Measurements from ENCODE around the gene RPS3A. TPM values are rescaled to one million over a fixed set of nuclear protein-coding genes. Genes with fewer than 3 reads are reported as not detected.

RPS3A gene
- polyA plus RNA-seq, 1 donor from 2014 or later: 4,982 TPM

DNA sequence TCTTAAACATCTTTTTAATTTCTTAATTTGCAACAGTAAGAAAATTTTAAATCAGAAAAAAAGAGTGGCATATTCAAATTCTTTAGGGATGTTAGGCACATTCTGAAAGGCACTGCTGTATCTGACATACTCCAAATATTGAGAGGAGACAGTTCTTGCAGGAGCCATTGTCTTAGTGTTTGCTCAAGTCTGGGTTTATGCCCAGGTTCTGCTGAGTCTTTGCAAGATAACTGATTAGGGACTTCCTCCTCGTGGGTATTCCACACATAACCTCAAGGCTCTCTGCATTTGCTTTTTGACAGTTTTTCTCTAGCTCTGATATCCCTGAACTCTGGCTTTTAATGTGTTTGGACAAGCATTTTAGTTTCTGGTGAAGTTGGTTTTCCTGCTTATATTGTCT, 52.6 kb downstream of the RPS3A start:
- H3F3A ChIP-seq (ENCODE audit: insufficient read depth, low read length, poor library complexity, severe bottlenecking): no peaks in the 10 kb centered on the region
- no peaks in the 10 kb centered on the region for H3K36me3 ChIP-seq (ENCODE audit: insufficient read depth, low read length)
- no peaks in the 10 kb centered on the region for H3K27me3 ChIP-seq (ENCODE audit: insufficient read depth, low read depth, low read length)
- no peak overlapping the region for H2AFZ ChIP-seq (ENCODE audit: low read depth, low read length)
- no peaks in the 10 kb centered on the region for H3K79me2 ChIP-seq (replicated peaks; ENCODE audit: insufficient read depth, low read length)
- TF ChIP-seq EZH2 (IDR thresholded peaks at IDR 0.05; ENCODE audit: borderline replicate concordance, insufficient read depth, low read length, poor library complexity, severe bottlenecking): no peak
- TF ChIP-seq SMC3 (conservative IDR thresholded peaks at IDR 0.05; ENCODE audit: poor library complexity): no peak
- TF ChIP-seq EP300 (conservative IDR thresholded peaks at IDR 0.05; ENCODE audit: poor library complexity, severe bottlenecking): no peak
- no peak for TF ChIP-seq POLR2AphosphoS5 (IDR thresholded peaks at IDR 0.05)
- TF ChIP-seq, protein P1, sequence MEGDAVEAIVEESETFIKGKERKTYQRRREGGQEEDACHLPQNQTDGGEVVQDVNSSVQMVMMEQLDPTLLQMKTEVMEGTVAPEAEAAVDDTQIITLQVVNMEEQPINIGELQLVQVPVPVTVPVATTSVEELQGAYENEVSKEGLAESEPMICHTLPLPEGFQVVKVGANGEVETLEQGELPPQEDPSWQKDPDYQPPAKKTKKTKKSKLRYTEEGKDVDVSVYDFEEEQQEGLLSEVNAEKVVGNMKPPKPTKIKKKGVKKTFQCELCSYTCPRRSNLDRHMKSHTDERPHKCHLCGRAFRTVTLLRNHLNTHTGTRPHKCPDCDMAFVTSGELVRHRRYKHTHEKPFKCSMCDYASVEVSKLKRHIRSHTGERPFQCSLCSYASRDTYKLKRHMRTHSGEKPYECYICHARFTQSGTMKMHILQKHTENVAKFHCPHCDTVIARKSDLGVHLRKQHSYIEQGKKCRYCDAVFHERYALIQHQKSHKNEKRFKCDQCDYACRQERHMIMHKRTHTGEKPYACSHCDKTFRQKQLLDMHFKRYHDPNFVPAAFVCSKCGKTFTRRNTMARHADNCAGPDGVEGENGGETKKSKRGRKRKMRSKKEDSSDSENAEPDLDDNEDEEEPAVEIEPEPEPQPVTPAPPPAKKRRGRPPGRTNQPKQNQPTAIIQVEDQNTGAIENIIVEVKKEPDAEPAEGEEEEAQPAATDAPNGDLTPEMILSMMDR (IDR thresholded peaks at IDR 0.05; ENCODE audit: poor library complexity, severe bottlenecking): no peak
- TF ChIP-seq TAF1 (IDR thresholded peaks at IDR 0.05; ENCODE audit: low read depth): no peak
- TF ChIP-seq MXI1 (conservative IDR thresholded peaks at IDR 0.05; ENCODE audit: poor library complexity, severe bottlenecking): no peak
- TF ChIP-seq, protein P2, sequence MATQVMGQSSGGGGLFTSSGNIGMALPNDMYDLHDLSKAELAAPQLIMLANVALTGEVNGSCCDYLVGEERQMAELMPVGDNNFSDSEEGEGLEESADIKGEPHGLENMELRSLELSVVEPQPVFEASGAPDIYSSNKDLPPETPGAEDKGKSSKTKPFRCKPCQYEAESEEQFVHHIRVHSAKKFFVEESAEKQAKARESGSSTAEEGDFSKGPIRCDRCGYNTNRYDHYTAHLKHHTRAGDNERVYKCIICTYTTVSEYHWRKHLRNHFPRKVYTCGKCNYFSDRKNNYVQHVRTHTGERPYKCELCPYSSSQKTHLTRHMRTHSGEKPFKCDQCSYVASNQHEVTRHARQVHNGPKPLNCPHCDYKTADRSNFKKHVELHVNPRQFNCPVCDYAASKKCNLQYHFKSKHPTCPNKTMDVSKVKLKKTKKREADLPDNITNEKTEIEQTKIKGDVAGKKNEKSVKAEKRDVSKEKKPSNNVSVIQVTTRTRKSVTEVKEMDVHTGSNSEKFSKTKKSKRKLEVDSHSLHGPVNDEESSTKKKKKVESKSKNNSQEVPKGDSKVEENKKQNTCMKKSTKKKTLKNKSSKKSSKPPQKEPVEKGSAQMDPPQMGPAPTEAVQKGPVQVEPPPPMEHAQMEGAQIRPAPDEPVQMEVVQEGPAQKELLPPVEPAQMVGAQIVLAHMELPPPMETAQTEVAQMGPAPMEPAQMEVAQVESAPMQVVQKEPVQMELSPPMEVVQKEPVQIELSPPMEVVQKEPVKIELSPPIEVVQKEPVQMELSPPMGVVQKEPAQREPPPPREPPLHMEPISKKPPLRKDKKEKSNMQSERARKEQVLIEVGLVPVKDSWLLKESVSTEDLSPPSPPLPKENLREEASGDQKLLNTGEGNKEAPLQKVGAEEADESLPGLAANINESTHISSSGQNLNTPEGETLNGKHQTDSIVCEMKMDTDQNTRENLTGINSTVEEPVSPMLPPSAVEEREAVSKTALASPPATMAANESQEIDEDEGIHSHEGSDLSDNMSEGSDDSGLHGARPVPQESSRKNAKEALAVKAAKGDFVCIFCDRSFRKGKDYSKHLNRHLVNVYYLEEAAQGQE (IDR thresholded peaks at IDR 0.05; ENCODE audit: borderline replicate concordance): no peak
- TF ChIP-seq RAD21 (conservative IDR thresholded peaks at IDR 0.05): no peak
- H3K4me2 ChIP-seq (ENCODE audit: low read length): no peak overlapping the region
- H3K4me3 ChIP-seq (ENCODE audit: low read length): no peak overlapping the region
- H4K20me1 ChIP-seq (ENCODE audit: insufficient read depth): no peaks in the 10 kb centered on the region
- no peaks in the 10 kb centered on the region for H3K9me2 ChIP-seq (ENCODE audit: insufficient read depth, low read length)
- no peaks in the 10 kb centered on the region for H3K9me3 ChIP-seq (ENCODE audit: low read length)
- H3K9ac ChIP-seq (ENCODE audit: low read length): no peak overlapping the region
- no peak overlapping the region for H3K27ac ChIP-seq (ENCODE audit: low read length)

DNA sequence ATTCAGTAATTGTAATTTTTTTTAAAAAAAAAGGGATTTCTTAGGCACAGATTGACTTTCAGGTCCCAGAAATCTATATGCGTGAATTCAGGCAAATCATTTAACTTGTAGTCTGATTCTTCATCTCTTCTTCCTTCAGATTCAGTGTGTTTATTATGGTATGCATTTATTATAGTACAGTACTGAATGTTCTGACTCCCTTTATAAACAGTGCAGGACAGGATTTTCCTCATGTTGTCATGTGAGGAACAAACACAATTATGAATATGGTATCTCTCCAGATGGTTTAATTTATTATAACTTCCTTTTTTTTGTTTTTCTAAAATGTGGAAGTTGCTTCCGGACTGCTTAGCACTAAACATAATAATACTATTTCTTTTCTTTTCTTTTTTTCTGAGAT, 54.2 kb downstream of the RPS3A start:
- TF ChIP-seq RAD21 (conservative IDR thresholded peaks at IDR 0.05) (no peak), EZH2 (IDR thresholded peaks at IDR 0.05; ENCODE audit: borderline replicate concordance, insufficient read depth, low read length, poor library complexity, severe bottlenecking) (no peak), TAF1 (IDR thresholded peaks at IDR 0.05; ENCODE audit: low read depth) (no peak), MXI1 (conservative IDR thresholded peaks at IDR 0.05; ENCODE audit: poor library complexity, severe bottlenecking) (no peak), POLR2AphosphoS5 (IDR thresholded peaks at IDR 0.05) (no peak), EP300 (conservative IDR thresholded peaks at IDR 0.05; ENCODE audit: poor library complexity, severe bottlenecking) (no peak)
- TF ChIP-seq, protein P1 (IDR thresholded peaks at IDR 0.05; ENCODE audit: poor library complexity, severe bottlenecking): no peak
- TF ChIP-seq, protein P2 (IDR thresholded peaks at IDR 0.05; ENCODE audit: borderline replicate concordance): no peak
- Histone ChIP-seq H3F3A (ENCODE audit: insufficient read depth, low read length, poor library complexity, severe bottlenecking) (no peaks in the 10 kb centered on the region), H3K4me3 (ENCODE audit: low read length) (no peak overlapping the region), H3K9me3 (ENCODE audit: low read length) (no peaks in the 10 kb centered on the region), H3K9ac (ENCODE audit: low read length) (no peak overlapping the region), H3K4me2 (ENCODE audit: low read length) (no peak overlapping the region), H3K27ac (ENCODE audit: low read length) (no peak overlapping the region), H3K9me2 (ENCODE audit: insufficient read depth, low read length) (no peaks in the 10 kb centered on the region), H3K36me3 (ENCODE audit: insufficient read depth, low read length) (no peaks in the 10 kb centered on the region), H4K20me1 (ENCODE audit: insufficient read depth) (no peaks in the 10 kb centered on the region), H3K79me2 (replicated peaks; ENCODE audit: insufficient read depth, low read length) (no peaks in the 10 kb centered on the region), H3K27me3 (ENCODE audit: insufficient read depth, low read depth, low read length) (no peaks in the 10 kb centered on the region), H2AFZ (ENCODE audit: low read depth, low read length) (no peak overlapping the region)

All from neural cell (in vitro differentiated cells).